ENCODE data around the gene HINT1. TPM values are rescaled to one million over a fixed set of nuclear protein-coding genes. Genes with fewer than 3 reads are reported as not detected.

The HINT1 gene
- total and polyA plus RNA-seq, 2 of the 4 experiments (the other 2 are of a cell fraction): 179 to 352 TPM

- POLR2A ChIA-PET (ENCODE audit: unreplicated experiment): no interaction called here
- Histone ChIP-seq H3K9me1 (ENCODE audit: insufficient read depth, low read length) (no peaks in the 10 kb centered on the region), H4K8ac (ENCODE audit: low read depth in 2 of 2, low read length in 2 of 2) (no peak overlapping the region), H3K14ac (replicated peaks; ENCODE audit: low read depth, low read length) (no peak overlapping the region), H3K79me1 (ENCODE audit: low read depth in 1 of 2, low read length in 2 of 2) (no peaks in the 10 kb centered on the region), H4K5ac (ENCODE audit: low read depth, low read length) (no peak overlapping the region), H3K27ac (ENCODE audit: insufficient read depth, low read length) (no peak overlapping the region), H3K36me3 (ENCODE audit: control insufficient read depth, insufficient read depth, low read length) (no peaks in the 10 kb centered on the region), H3K23ac (ENCODE audit: low read depth, low read length) (no peak overlapping the region), H2AK5ac (ENCODE audit: low read depth, low read length) (no peak overlapping the region), H4K20me1 (ENCODE audit: insufficient read depth, low read length) (no peaks in the 10 kb centered on the region), H2BK15ac (ENCODE audit: low read depth, low read length) (no peak overlapping the region), H3K9me3 (ENCODE audit: control insufficient read depth, insufficient read depth, low read length) (no peaks in the 10 kb centered on the region), H2AK9ac (replicated peaks; ENCODE audit: low read depth, low read length, poor library complexity) (no peak overlapping the region), H2AFZ (replicated peaks; ENCODE audit: low read length, poor library complexity) (no peak overlapping the region), H3K56ac (ENCODE audit: extremely low read depth, insufficient read depth, low read length) (no peak overlapping the region), H3K27me3 (ENCODE audit: control insufficient read depth, insufficient read depth, low read length) (no peaks in the 10 kb centered on the region; the same call in 1 of the 2 replicates), H3K4ac (ENCODE audit: low read depth, low read length) (no peak overlapping the region), H3K4me1 (ENCODE audit: control insufficient read depth, insufficient read depth, low read length) (no peaks in the 10 kb centered on the region), H4K91ac (ENCODE audit: insufficient read depth, low read depth, low read length) (no peak overlapping the region), H3K18ac (ENCODE audit: low read depth, low read length) (no peak overlapping the region), H2BK120ac (ENCODE audit: low read depth, low read length) (no peak overlapping the region), H3K4me2 (ENCODE audit: low read depth, low read length) (no peak overlapping the region), H3K4me3 (ENCODE audit: insufficient read depth, low read depth, low read length) (no peak overlapping the region), H2BK20ac (ENCODE audit: low read depth, low read length) (no peak overlapping the region), H3K9ac (ENCODE audit: low read depth, low read length) (no peak overlapping the region), H2BK5ac (ENCODE audit: low read depth, low read length, poor library complexity, severe bottlenecking) (no peak overlapping the region)
- dilution Hi-C loops (cut with HindIII; ENCODE audit: low sequenced_read_pairs, unreplicated experiment): no loop called here
- in situ Hi-C loops (cut with MboI; ENCODE audit: low sequenced_read_pairs): loop anchor here (25.0 kb wide), 1 partner anchor 998 kb away; no protein-coding TSS in a partner anchor
- DNase-seq (no peak), ATAC-seq (ENCODE audit: low read depth) (no peak)
- WGBS, 2 experiments (ENCODE audit: extremely low coverage in 2 of 2, insufficient read length in 1 of 2): no CpG with 5 or more reads among the region's 5 CpGs
- intact Hi-C loops (cut with micrococcal nuclease): loop anchor here (1.0 to 5.0 kb wide), 5 partner anchors 308 to 1339 kb away; no protein-coding TSS in a partner anchor
- no TSS peak for BruUV-seq (replicated peaks)
- CTCF ChIA-PET: no interaction called here
- TF ChIP-seq CHD1 (IDR thresholded peaks at IDR 0.05; ENCODE audit: low read depth, low read length): no peak
- no peak for TF ChIP-seq RCOR1 (IDR thresholded peaks at IDR 0.05; ENCODE audit: insufficient replicate concordance, low read length)
- no peak for TF ChIP-seq NFE2L2 (IDR thresholded peaks at IDR 0.05; ENCODE audit: low read depth, low read length)
- TF ChIP-seq RAD21 (IDR thresholded peaks at IDR 0.05; ENCODE audit: low read length): no peak
- TF ChIP-seq MAZ (IDR thresholded peaks at IDR 0.05; ENCODE audit: borderline replicate concordance, low read depth, low read length): no peak
- TF ChIP-seq FOS (IDR thresholded peaks at IDR 0.05; ENCODE audit: low read depth, low read length): no peak
- no peak for TF ChIP-seq MXI1 (IDR thresholded peaks at IDR 0.05; ENCODE audit: borderline replicate concordance, low read depth, low read length)
- TF ChIP-seq BHLHE40 (IDR thresholded peaks at IDR 0.05; ENCODE audit: low read depth, low read length): no peak
- TF ChIP-seq MAFK (IDR thresholded peaks at IDR 0.05; ENCODE audit: low read depth, low read length): no peak
These were observed 54.8 kb downstream of the HINT1 start for GRCh38 chr5:131110256-131110594.
